Stomach (tissue), 4 donors: ENCODE data around the gene GLG1.

ENCODE experiments used
- EP300 ChIP-seq: sonication (generic); formaldehyde crosslinking; IDR thresholded peaks from one replicate; pipeline ENCODE4 v1.6.1; 2017; ENCODE audit warnings: antibody characterized with exemption
- POLR2A ChIP-seq, 4 donors: fragments of 450-650 bp; IDR thresholded peaks; one replicate each; pipeline ENCODE4 v1.6.1; 2016; ENCODE audit warnings: antibody characterized with exemption in 4 of 4, control low read depth in 2 of 4, mild to moderate bottlenecking in 1 of 4, moderate library complexity in 1 of 4
- POLR2AphosphoS5 ChIP-seq, 3 donors: sonication (generic); formaldehyde crosslinking; IDR thresholded peaks; one replicate each; pipeline ENCODE4 v1.6.1; 2016; ENCODE audit warnings: antibody characterized with exemption in 3 of 3
- TF ChIP-seq, protein P1 (sequence below), 7 experiments: fragments of 450-650 bp in 4 of 7; fragments of 200-600 bp in 3 of 7; sonication (generic) in 3 of 7; IDR thresholded peaks; one replicate each; pipeline ENCODE4 v1.5.1; 2016 to 2019; ENCODE audit warnings: antibody characterized with exemption in 7 of 7, control low read depth in 2 of 7, mild to moderate bottlenecking in 1 of 7

DNA sequence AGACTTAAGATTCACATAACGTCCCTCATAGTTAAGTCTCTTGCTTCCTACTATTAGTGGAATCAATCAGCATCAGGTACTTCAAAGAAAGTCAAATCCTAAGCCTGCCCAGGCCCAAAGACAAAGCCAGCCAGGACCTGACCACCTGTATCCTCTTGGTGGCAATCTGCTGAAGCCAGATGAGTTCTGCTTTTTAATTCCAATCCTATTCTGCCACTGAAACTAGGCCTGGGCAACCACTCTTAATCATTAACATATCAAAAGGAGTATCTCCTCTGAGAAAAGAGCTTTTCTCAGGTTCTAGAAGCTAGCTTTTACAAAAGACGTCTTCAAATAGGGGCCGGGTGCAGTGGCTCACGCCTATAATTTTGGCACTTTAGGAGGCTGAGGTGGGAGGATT is 15.1 kb upstream of the GLG1 start:
- TF ChIP-seq, protein P1, sequence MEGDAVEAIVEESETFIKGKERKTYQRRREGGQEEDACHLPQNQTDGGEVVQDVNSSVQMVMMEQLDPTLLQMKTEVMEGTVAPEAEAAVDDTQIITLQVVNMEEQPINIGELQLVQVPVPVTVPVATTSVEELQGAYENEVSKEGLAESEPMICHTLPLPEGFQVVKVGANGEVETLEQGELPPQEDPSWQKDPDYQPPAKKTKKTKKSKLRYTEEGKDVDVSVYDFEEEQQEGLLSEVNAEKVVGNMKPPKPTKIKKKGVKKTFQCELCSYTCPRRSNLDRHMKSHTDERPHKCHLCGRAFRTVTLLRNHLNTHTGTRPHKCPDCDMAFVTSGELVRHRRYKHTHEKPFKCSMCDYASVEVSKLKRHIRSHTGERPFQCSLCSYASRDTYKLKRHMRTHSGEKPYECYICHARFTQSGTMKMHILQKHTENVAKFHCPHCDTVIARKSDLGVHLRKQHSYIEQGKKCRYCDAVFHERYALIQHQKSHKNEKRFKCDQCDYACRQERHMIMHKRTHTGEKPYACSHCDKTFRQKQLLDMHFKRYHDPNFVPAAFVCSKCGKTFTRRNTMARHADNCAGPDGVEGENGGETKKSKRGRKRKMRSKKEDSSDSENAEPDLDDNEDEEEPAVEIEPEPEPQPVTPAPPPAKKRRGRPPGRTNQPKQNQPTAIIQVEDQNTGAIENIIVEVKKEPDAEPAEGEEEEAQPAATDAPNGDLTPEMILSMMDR (IDR thresholded peaks at IDR 0.05), result no peak
- TF ChIP-seq POLR2AphosphoS5 (IDR thresholded peaks at IDR 0.05) (no peak), POLR2A (IDR thresholded peaks at IDR 0.05) (no peak), EP300 (no peak)
